H9 (cell line): ENCODE data around the gene CLK3. TPM values are rescaled to one million over a fixed set of nuclear protein-coding genes. Genes with fewer than 3 reads are reported as not detected.

Source experiments
- DNase-seq: peaks from one replicate; pipeline ENCODE4 v3.0.0-alpha.2; 2017
- H2AFZ ChIP-seq: one replicate; pipeline ENCODE4 v1.6.1; 2013; ENCODE audit warnings: mild to moderate bottlenecking, low read length, control low read depth, moderate library complexity
- H2AK5ac ChIP-seq: 2 replicates; pipeline ENCODE4 v1.6.1; 2013; ENCODE audit warnings: low read length, control low read depth, mixed read lengths; ENCODE audit not compliant: insufficient read length
- H2BK120ac ChIP-seq: one replicate; pipeline ENCODE4 v1.6.1; 2013; ENCODE audit warnings: low read depth, mild to moderate bottlenecking, low read length, control low read depth, inconsistent platforms; ENCODE audit not compliant: poor library complexity, severe bottlenecking
- H2BK12ac ChIP-seq: 2 replicates; pipeline ENCODE4 v1.6.1; 2013; ENCODE audit warnings: low read length, control low read depth, mixed read lengths, low read depth; ENCODE audit not compliant: insufficient read length
- H2BK15ac ChIP-seq: 2 replicates; pipeline ENCODE4 v1.6.1; 2013; ENCODE audit warnings: low read depth, low read length, control low read depth
- H2BK20ac ChIP-seq: one replicate; pipeline ENCODE4 v1.6.1; 2013; ENCODE audit warnings: low read depth, mild to moderate bottlenecking, low read length, control low read depth, inconsistent platforms; ENCODE audit not compliant: poor library complexity, severe bottlenecking
- H2BK5ac ChIP-seq: 2 replicates; pipeline ENCODE4 v1.6.1; 2013; ENCODE audit warnings: low read length, control low read depth, mixed read lengths; ENCODE audit not compliant: insufficient read length
- H3K14ac ChIP-seq: 2 replicates; pipeline ENCODE4 v1.6.1; 2013; ENCODE audit warnings: low read length, control low read depth; ENCODE audit not compliant: insufficient read depth
- H3K18ac ChIP-seq: 2 replicates; pipeline ENCODE4 v1.6.1; 2013; ENCODE audit warnings: low read depth, mild to moderate bottlenecking, mixed read lengths, low read length, control low read depth; ENCODE audit not compliant: insufficient read length
- H3K23ac ChIP-seq: 2 replicates; pipeline ENCODE4 v1.6.1; 2013; ENCODE audit warnings: low read length, control low read depth, mixed read lengths, low read depth; ENCODE audit not compliant: insufficient read length
- H3K23me2 ChIP-seq: 2 replicates; pipeline ENCODE4 v1.6.1; 2013; ENCODE audit warnings: low read depth, mild to moderate bottlenecking, mixed read lengths, low read length, control low read depth; ENCODE audit not compliant: insufficient read length, poor library complexity, severe bottlenecking
- H3K27ac ChIP-seq: 2 replicates; pipeline ENCODE4 v1.5.1; 2013; ENCODE audit warnings: low read length, control low read depth, mixed read lengths, low read depth; ENCODE audit not compliant: insufficient read length
- H3K27me3 ChIP-seq: 2 replicates; pipeline ENCODE4 v1.6.1; 2013; ENCODE audit warnings: low read length, control low read depth, inconsistent platforms; ENCODE audit not compliant: insufficient read depth
- H3K4ac ChIP-seq: 2 replicates; pipeline ENCODE4 v1.6.1; 2013; ENCODE audit warnings: low read depth, mild to moderate bottlenecking, control low read depth, inconsistent platforms, low read length, moderate library complexity
- H3K4me1 ChIP-seq: 2 replicates; pipeline ENCODE4 v1.6.1; 2013; ENCODE audit warnings: low read length, control low read depth, inconsistent platforms; ENCODE audit not compliant: insufficient read depth
- H3K4me2 ChIP-seq: 2 replicates; pipeline ENCODE4 v1.6.1; 2013; ENCODE audit warnings: low read length, control low read depth, mixed read lengths; ENCODE audit not compliant: insufficient read length, insufficient read depth
- H3K56ac ChIP-seq: 2 replicates; pipeline ENCODE4 v1.6.1; 2013; ENCODE audit warnings: low read depth, mild to moderate bottlenecking, mixed read lengths, low read length, control low read depth; ENCODE audit not compliant: insufficient read length
- H3K79me1 ChIP-seq: 2 replicates; pipeline ENCODE4 v1.6.1; 2013; ENCODE audit warnings: low read depth, mild to moderate bottlenecking, moderate library complexity, low read length, control low read depth, inconsistent platforms; ENCODE audit not compliant: insufficient read depth, poor library complexity, severe bottlenecking
- H3K79me2 ChIP-seq: 2 replicates; pipeline ENCODE4 v1.6.1; 2013; ENCODE audit warnings: low read length, control low read depth, inconsistent platforms; ENCODE audit not compliant: insufficient read depth
- H3K9ac ChIP-seq: 2 replicates; pipeline ENCODE4 v1.6.1; 2013; ENCODE audit warnings: low read length, control low read depth, mixed read lengths; ENCODE audit not compliant: insufficient read length; ENCODE audit errors: extremely low read depth
- H3K9me3 ChIP-seq: one replicate; pipeline ENCODE4 v1.6.1; 2013; ENCODE audit warnings: low read depth, low read length, inconsistent platforms; ENCODE audit not compliant: control insufficient read depth
- H3T11ph ChIP-seq: one replicate; pipeline ENCODE4 v1.6.1; 2013; ENCODE audit warnings: mild to moderate bottlenecking, low read length, control low read depth, inconsistent platforms
- H4K20me1 ChIP-seq: one replicate; pipeline ENCODE4 v1.6.1; 2013; ENCODE audit not compliant: control insufficient read depth, insufficient read length, insufficient read depth
- H4K5ac ChIP-seq: 2 replicates; pipeline ENCODE4 v1.6.1; 2013; ENCODE audit warnings: low read depth, mild to moderate bottlenecking, mixed read lengths, low read length, control low read depth; ENCODE audit not compliant: insufficient read length
- H4K8ac ChIP-seq: replicated peaks from 2 replicates; pipeline ENCODE4 v1.6.1; 2013; ENCODE audit warnings: low read length, control low read depth, mixed read lengths, low read depth; ENCODE audit not compliant: insufficient read length
- H4K91ac ChIP-seq: 2 replicates; pipeline ENCODE4 v1.6.1; 2013; ENCODE audit warnings: low read depth, mild to moderate bottlenecking, moderate library complexity, mixed read lengths, low read length, control low read depth; ENCODE audit not compliant: insufficient read length
- H3K27ac Mint-ChIP-seq, 3 experiments: 2 replicates in 2 of 3; 3 replicates in 1 of 3; pipeline ENCODE4 v1.8.0; 2020 to 2021; ENCODE audit warnings: mixed read lengths in 3 of 3, mild to moderate bottlenecking in 1 of 3, moderate library complexity in 1 of 3
- H3K27me3 Mint-ChIP-seq: 2 replicates; pipeline ENCODE4 v1.8.0; 2021; ENCODE audit warnings: low read depth, mild to moderate bottlenecking, moderate library complexity, mixed read lengths
- H3K36me3 Mint-ChIP-seq, 3 experiments: 2 replicates in 2 of 3; 3 replicates in 1 of 3; pipeline ENCODE4 v1.8.0; 2020 to 2021; ENCODE audit warnings: low read depth in 3 of 3, mixed read lengths in 3 of 3; ENCODE audit not compliant: insufficient read depth in 1 of 3
- H3K4me1 Mint-ChIP-seq, 2 experiments: 2 replicates each; pipeline ENCODE4 v1.8.0; 2020; ENCODE audit warnings: mixed read lengths in 2 of 2
- H3K4me3 Mint-ChIP-seq, 2 experiments: 2 replicates in 1 of 2; 3 replicates in 1 of 2; pipeline ENCODE4 v1.8.0; 2020 to 2021; ENCODE audit warnings: mild to moderate bottlenecking in 2 of 2, mixed read lengths in 2 of 2, moderate library complexity in 1 of 2
- H3K9me3 Mint-ChIP-seq, 2 experiments: 2 replicates in 1 of 2; 3 replicates in 1 of 2; pipeline ENCODE4 v1.8.0; 2020; ENCODE audit warnings: mild to moderate bottlenecking in 2 of 2, mixed read lengths in 2 of 2, moderate library complexity in 1 of 2
- CTCF ChIP-seq: fragments of 200-600 bp; sonication (generic); conservative IDR thresholded peaks from 3 replicates; pipeline ENCODE4 v1.8.0; 2021; ENCODE audit warnings: antibody characterized with exemption, mild to moderate bottlenecking
- WGBS: extraction: QIAGEN DNeasy Blood & Tissue Kit; methylation state at CpG from one replicate; pipeline ENCODE4 v1.1.7; 2013; ENCODE audit warnings: missing lambda C conversion rate, low lambda C conversion rate, mixed read lengths; ENCODE audit not compliant: insufficient read length; ENCODE audit errors: extremely low coverage; 5-methylcytosine and 5-hydroxymethylcytosine counted together
- total RNA-seq: library from RNA; stranded (reverse); gene quantifications from 2 replicates; pipeline ENCODE4 v1.2.1, GENCODE V29; 2021

The CLK3 gene
- total RNA-seq, 1 experiment from 2014 or later, result 40.8 TPM

GRCh38 chr15:74631935-74632560 is 16.4 kb downstream of the CLK3 start:
- Histone ChIP-seq H4K5ac (no peak overlapping the region), H3K9me3 (no peaks in the 10 kb centered on the region), H3K27me3 (no peaks in the 10 kb centered on the region), H2AFZ (no peak overlapping the region), H3K14ac (no peak overlapping the region), H2BK15ac (no peak overlapping the region), H3K79me2 (no peaks in the 10 kb centered on the region), H2BK20ac (no peak overlapping the region), H2AK5ac (no peak overlapping the region), H4K91ac (no peak overlapping the region), H3K79me1 (no peaks in the 10 kb centered on the region), H3K23me2 (no peaks in the 10 kb centered on the region), H2BK120ac (no peak overlapping the region), H3T11ph (no peak overlapping the region), H2BK12ac (no peak overlapping the region), H3K27ac (no peak overlapping the region), H3K4me1 (no peaks in the 10 kb centered on the region), H2BK5ac (no peak overlapping the region), H3K9ac (no peak overlapping the region), H3K23ac (no peak overlapping the region), H4K8ac (no peak overlapping the region), H3K56ac (no peak overlapping the region), H3K4me2 (no peak overlapping the region), H4K20me1 (no peaks in the 10 kb centered on the region), H3K4ac (no peak overlapping the region), H3K18ac (no peak overlapping the region)
- Mint-ChIP-seq H3K27me3 (no peaks in the 10 kb centered on the region; the same call in 1 of the 2 replicates), H3K4me1 (no peaks in the 10 kb centered on the region), H3K36me3 (peaks cover 23 to 57% (median 47%) of the 10 kb centered on the region in 3 experiments; a peak in 6 of 7 replicates), H3K9me3 (no peaks in the 10 kb centered on the region), H3K4me3 (no peak overlapping the region), H3K27ac (0 out of 7 replicates have a peak overlapping the region, but pooled peaks of 1 of the 3 experiments have one; percentile 23)
- WGBS, result no CpG with 5 or more reads among the region's 8 CpGs
- DNase-seq, result peak; percentile 76
- TF ChIP-seq CTCF, result peak; percentile 90
